Measurements from ENCODE around the gene PAGR1.
A peak's percentile ranks its signal among the peaks of the same experiment; 100 is the strongest.

PAGR1 gene

GRCh38 chr16:29812754-29813643 is 3.0 kb upstream of the PAGR1 start:
- Mint-ChIP-seq H3K4me3 (peak overlapping the region; percentile 92), H3K4me1 (peaks cover 44% of the 10 kb centered on the region), H3K27ac (no peak overlapping the region), H3K27me3 (peaks cover 3% of the 10 kb centered on the region), H3K36me3 (peaks cover 9% of the 10 kb centered on the region), H3K9me3 (no peaks in the 10 kb centered on the region)
- ATAC-seq (ENCODE audit: low read depth) (no peak), DNase-seq (ENCODE audit: low spot score in 2 of 2) (no peak)

GRCh38 chr16:29813644-29814562 is 2.0 kb upstream of the PAGR1 start:
- H3K9me3 Mint-ChIP-seq = no peaks in the 10 kb centered on the region
- ATAC-seq (ENCODE audit: low read depth) (no peak), DNase-seq (ENCODE audit: low spot score in 2 of 2) (no peak)
- peaks cover 46% of the 10 kb centered on the region for H3K4me1 Mint-ChIP-seq
- peaks cover 13% of the 10 kb centered on the region for H3K36me3 Mint-ChIP-seq
- no peak overlapping the region for H3K4me3 Mint-ChIP-seq
- H3K27me3 Mint-ChIP-seq = peaks cover 3% of the 10 kb centered on the region
- H3K27ac Mint-ChIP-seq = no peak overlapping the region

GRCh38 chr16:29814592-29814991 is 1.4 kb upstream of the PAGR1 start:
- peaks cover 3% of the 10 kb centered on the region for H3K27me3 Mint-ChIP-seq
- H3K36me3 Mint-ChIP-seq = peaks cover 18% of the 10 kb centered on the region
- DNase-seq (ENCODE audit: low spot score in 2 of 2) (no peak), ATAC-seq (ENCODE audit: low read depth) (no peak)
- H3K27ac Mint-ChIP-seq = no peak overlapping the region
- H3K4me3 Mint-ChIP-seq = peak overlapping the region; percentile 97
- peaks cover 49% of the 10 kb centered on the region for H3K4me1 Mint-ChIP-seq
- H3K9me3 Mint-ChIP-seq = no peaks in the 10 kb centered on the region

- Mint-ChIP-seq H3K4me3 (peak overlapping the region; percentile 97), H3K9me3 (no peaks in the 10 kb centered on the region), H3K4me1 (peaks cover 51% of the 10 kb centered on the region), H3K27me3 (peaks cover 3% of the 10 kb centered on the region), H3K36me3 (peaks cover 17% of the 10 kb centered on the region), H3K27ac (peak overlapping the region; percentile 96)
- DNase-seq (ENCODE audit: low spot score in 2 of 2) = no peak
- ATAC-seq (ENCODE audit: low read depth) = peak; percentile 4
Measured at GRCh38 chr16:29815032-29815721, 775 bp upstream of the PAGR1 start.

- no peaks in the 10 kb centered on the region for H3K27me3 Mint-ChIP-seq
- H3K4me3 Mint-ChIP-seq = peak overlapping the region; percentile 97
- ATAC-seq (ENCODE audit: low read depth) = no peak
- no peak for DNase-seq (ENCODE audit: low spot score in 2 of 2)
- H3K9me3 Mint-ChIP-seq = no peaks in the 10 kb centered on the region
- peaks cover 15% of the 10 kb centered on the region for H3K36me3 Mint-ChIP-seq
- peak overlapping the region; percentile 96 for H3K27ac Mint-ChIP-seq
- peaks cover 48% of the 10 kb centered on the region for H3K4me1 Mint-ChIP-seq
Measured at GRCh38 chr16:29816694-29817441, 916 bp downstream of the PAGR1 start.

- peak overlapping the region; percentile 77 for H3K4me3 Mint-ChIP-seq
- ATAC-seq (ENCODE audit: low read depth) (no peak), DNase-seq (ENCODE audit: low spot score in 2 of 2) (no peak)
- peaks cover 15% of the 10 kb centered on the region for H3K36me3 Mint-ChIP-seq
- no peak overlapping the region for H3K27ac Mint-ChIP-seq
- no peaks in the 10 kb centered on the region for H3K27me3 Mint-ChIP-seq
- no peaks in the 10 kb centered on the region for H3K9me3 Mint-ChIP-seq
- H3K4me1 Mint-ChIP-seq = peaks cover 48% of the 10 kb centered on the region
Measured at GRCh38 chr16:29818082-29818481, 2.1 kb downstream of the PAGR1 start.

- no peak overlapping the region for H3K27ac Mint-ChIP-seq
Measured at GRCh38 chr16:29819506-29819905, 3.6 kb downstream of the PAGR1 start.

GRCh38 chr16:29820271-29820701 is 4.3 kb downstream of the PAGR1 start, which contains the start of gene MVP:
Gene MVP (plus strand): TSS chr16:29820462. CDS start chr16:29830550, 10,088 bp downstream.
- peak; percentile 9 for ATAC-seq (ENCODE audit: low read depth)
- Mint-ChIP-seq H3K4me1 (peaks cover 42% of the 10 kb centered on the region), H3K36me3 (peaks cover 15% of the 10 kb centered on the region), H3K27ac (peak within 1 kb of the TSS; percentile 94), H3K9me3 (no peaks in the 10 kb centered on the region), H3K27me3 (no peaks in the 10 kb centered on the region), H3K4me3 (peak within 1 kb of the TSS; percentile 96)
- no peak for DNase-seq (ENCODE audit: low spot score in 2 of 2)

More at GRCh38 chr16:29819506-29819905, 3.6 kb downstream of the PAGR1 start:
- Mint-ChIP-seq H3K9me3 (no peaks in the 10 kb centered on the region), H3K27me3 (no peaks in the 10 kb centered on the region), H3K36me3 (peaks cover 15% of the 10 kb centered on the region), H3K4me1 (peaks cover 44% of the 10 kb centered on the region), H3K4me3 (peak overlapping the region; percentile 96)
- ATAC-seq (ENCODE audit: low read depth) (no peak), DNase-seq (ENCODE audit: low spot score in 2 of 2) (no peak)

GRCh38 chr16:29820730-29821642 is 5.0 kb downstream of the PAGR1 start:
- H3K36me3 Mint-ChIP-seq = peaks cover 15% of the 10 kb centered on the region
- DNase-seq (ENCODE audit: low spot score in 2 of 2) = peak in 1 of 2 donors; percentile 45
- ATAC-seq (ENCODE audit: low read depth) = peak; percentile 62
- H3K4me1 Mint-ChIP-seq = peaks cover 45% of the 10 kb centered on the region
- no peaks in the 10 kb centered on the region for H3K9me3 Mint-ChIP-seq
- no peaks in the 10 kb centered on the region for H3K27me3 Mint-ChIP-seq
- peak overlapping the region; percentile 94 for H3K27ac Mint-ChIP-seq
- peak overlapping the region; percentile 96 for H3K4me3 Mint-ChIP-seq

- Mint-ChIP-seq H3K9me3 (no peaks in the 10 kb centered on the region), H3K27me3 (no peaks in the 10 kb centered on the region), H3K27ac (peak overlapping the region; percentile 94), H3K4me1 (peaks cover 45% of the 10 kb centered on the region), H3K4me3 (peak overlapping the region; percentile 96), H3K36me3 (peaks cover 15% of the 10 kb centered on the region)
- no peak for ATAC-seq (ENCODE audit: low read depth)
- no peak for DNase-seq (ENCODE audit: low spot score in 2 of 2)
Measured at GRCh38 chr16:29821643-29822115, 5.7 kb downstream of the PAGR1 start.

GRCh38 chr16:29824589-29825144 is 8.7 kb downstream of the PAGR1 start:
- Mint-ChIP-seq H3K4me3 (no peak overlapping the region), H3K27ac (peak overlapping the region; percentile 41), H3K9me3 (no peaks in the 10 kb centered on the region), H3K36me3 (peaks cover 1% of the 10 kb centered on the region), H3K27me3 (no peaks in the 10 kb centered on the region), H3K4me1 (peaks cover 30% of the 10 kb centered on the region)
- ATAC-seq (ENCODE audit: low read depth) = no peak
- DNase-seq (ENCODE audit: low spot score in 2 of 2) = no peak
